ENCODE measurements around the gene COL18A1. TPM values are rescaled to one million over a fixed set of nuclear protein-coding genes. Genes with fewer than 3 reads are reported as not detected.

The COL18A1 gene
- polyA plus RNA-seq, 3 donors, result 0.80 to 4.1 (median 1.1) TPM

- H3K36me3 ChIP-seq (replicated peaks in 1 of 2; ENCODE audit: control insufficient read depth in 1 of 2, insufficient read depth in 2 of 2, low read length in 2 of 2), result no peaks in the 10 kb centered on the region
- H3K4me1 Mint-ChIP-seq, result no peaks in the 10 kb centered on the region
- H3K27me3 ChIP-seq (ENCODE audit: control insufficient read depth in 2 of 2, insufficient read depth in 2 of 2, low read length in 2 of 2), result no peaks in the 10 kb centered on the region
- intact Hi-C loops (cut with micrococcal nuclease), result no loop called here
- no peak overlapping the region for H3K27ac Mint-ChIP-seq
- no peaks in the 10 kb centered on the region for H4K20me1 ChIP-seq (ENCODE audit: insufficient read depth, low read length)
- no peak for DNase-seq
- H3K79me2 ChIP-seq (ENCODE audit: insufficient read depth, low read length), result no peaks in the 10 kb centered on the region
- no peaks in the 10 kb centered on the region for H3K4me1 ChIP-seq (ENCODE audit: control insufficient read depth in 1 of 2, insufficient read depth in 2 of 2, low read length in 2 of 2)
- H3K27me3 Mint-ChIP-seq (ENCODE audit: low read depth in 3 of 3), result peaks cover 4 to 6% (median 5%) of the 10 kb centered on the region in 3 donors
- H3K9ac ChIP-seq (ENCODE audit: insufficient read depth, low read length, poor library complexity, severe bottlenecking), result no peak overlapping the region
- no peak overlapping the region for H3K4me2 ChIP-seq (replicated peaks; ENCODE audit: extremely low read depth, low read length, poor library complexity, severe bottlenecking)
- no peaks in the 10 kb centered on the region for H3K36me3 Mint-ChIP-seq
- TF ChIP-seq, protein P1, sequence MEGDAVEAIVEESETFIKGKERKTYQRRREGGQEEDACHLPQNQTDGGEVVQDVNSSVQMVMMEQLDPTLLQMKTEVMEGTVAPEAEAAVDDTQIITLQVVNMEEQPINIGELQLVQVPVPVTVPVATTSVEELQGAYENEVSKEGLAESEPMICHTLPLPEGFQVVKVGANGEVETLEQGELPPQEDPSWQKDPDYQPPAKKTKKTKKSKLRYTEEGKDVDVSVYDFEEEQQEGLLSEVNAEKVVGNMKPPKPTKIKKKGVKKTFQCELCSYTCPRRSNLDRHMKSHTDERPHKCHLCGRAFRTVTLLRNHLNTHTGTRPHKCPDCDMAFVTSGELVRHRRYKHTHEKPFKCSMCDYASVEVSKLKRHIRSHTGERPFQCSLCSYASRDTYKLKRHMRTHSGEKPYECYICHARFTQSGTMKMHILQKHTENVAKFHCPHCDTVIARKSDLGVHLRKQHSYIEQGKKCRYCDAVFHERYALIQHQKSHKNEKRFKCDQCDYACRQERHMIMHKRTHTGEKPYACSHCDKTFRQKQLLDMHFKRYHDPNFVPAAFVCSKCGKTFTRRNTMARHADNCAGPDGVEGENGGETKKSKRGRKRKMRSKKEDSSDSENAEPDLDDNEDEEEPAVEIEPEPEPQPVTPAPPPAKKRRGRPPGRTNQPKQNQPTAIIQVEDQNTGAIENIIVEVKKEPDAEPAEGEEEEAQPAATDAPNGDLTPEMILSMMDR (IDR thresholded peaks at IDR 0.05), result no peak
- H3K27ac ChIP-seq (ENCODE audit: low read depth in 1 of 2, low read length in 2 of 2), result no peak overlapping the region
- H3K9me3 Mint-ChIP-seq, result peaks cover 0 to 2% (median 0%) of the 10 kb centered on the region in 7 donors
- H3K4me3 Mint-ChIP-seq, result no peak overlapping the region
- no peak overlapping the region for H2AFZ ChIP-seq (ENCODE audit: insufficient read depth, low read depth, low read length, poor library complexity, severe bottlenecking)
- no peaks in the 10 kb centered on the region for H3K9me3 ChIP-seq (replicated peaks in 1 of 2; ENCODE audit: control insufficient read depth in 1 of 2, insufficient read depth in 1 of 2, low read length in 2 of 2)
- 88% methylated on average over 30 of the region's 34 CpGs for WGBS (ENCODE audit: insufficient coverage)
- no peak overlapping the region for H3K4me3 ChIP-seq (replicated peaks in 1 of 3; ENCODE audit: low read depth in 2 of 3, low read length in 3 of 3)
Observed at GRCh38 chr21:45418301-45419071, 13.5 kb downstream of the COL18A1 start.

DNA sequence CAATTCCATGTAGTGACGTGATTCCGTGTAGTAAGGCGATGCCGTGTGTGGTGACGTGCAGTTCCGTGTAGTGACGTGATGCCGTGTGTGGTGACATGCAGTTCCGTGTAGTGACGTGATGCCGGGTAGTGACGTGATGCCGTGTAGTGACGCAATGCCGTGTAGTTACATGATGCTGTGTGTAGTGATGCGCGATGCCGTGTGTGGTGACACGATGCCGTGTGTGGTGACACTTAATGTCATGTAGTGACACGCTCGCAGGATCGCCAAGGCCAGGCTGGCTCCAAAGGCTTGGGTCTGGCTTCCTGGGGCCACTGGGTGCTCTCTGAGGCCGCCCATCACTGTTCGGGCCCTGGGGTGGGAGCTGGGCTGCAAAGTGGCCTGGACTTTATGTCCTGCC, 14.2 kb downstream of the COL18A1 start:
- Histone ChIP-seq H3K27ac (ENCODE audit: low read depth in 1 of 2, low read length in 2 of 2) (no peak overlapping the region), H2AFZ (ENCODE audit: insufficient read depth, low read depth, low read length, poor library complexity, severe bottlenecking) (no peak overlapping the region), H3K4me3 (replicated peaks in 1 of 3; ENCODE audit: low read depth in 2 of 3, low read length in 3 of 3) (no peak overlapping the region), H4K20me1 (ENCODE audit: insufficient read depth, low read length) (no peaks in the 10 kb centered on the region), H3K27me3 (ENCODE audit: control insufficient read depth in 2 of 2, insufficient read depth in 2 of 2, low read length in 2 of 2) (no peaks in the 10 kb centered on the region), H3K36me3 (replicated peaks in 1 of 2; ENCODE audit: control insufficient read depth in 1 of 2, insufficient read depth in 2 of 2, low read length in 2 of 2) (no peaks in the 10 kb centered on the region), H3K4me2 (replicated peaks; ENCODE audit: extremely low read depth, low read length, poor library complexity, severe bottlenecking) (no peak overlapping the region), H3K9me3 (replicated peaks in 1 of 2; ENCODE audit: control insufficient read depth in 1 of 2, insufficient read depth in 1 of 2, low read length in 2 of 2) (no peaks in the 10 kb centered on the region), H3K79me2 (ENCODE audit: insufficient read depth, low read length) (no peaks in the 10 kb centered on the region), H3K9ac (ENCODE audit: insufficient read depth, low read length, poor library complexity, severe bottlenecking) (no peak overlapping the region), H3K4me1 (ENCODE audit: control insufficient read depth in 1 of 2, insufficient read depth in 2 of 2, low read length in 2 of 2) (no peaks in the 10 kb centered on the region)
- Mint-ChIP-seq H3K9me3 (peaks cover 0 to 2% (median 0%) of the 10 kb centered on the region in 7 donors), H3K4me3 (no peak overlapping the region), H3K4me1 (no peaks in the 10 kb centered on the region), H3K36me3 (no peaks in the 10 kb centered on the region), H3K27ac (no peak overlapping the region), H3K27me3 (ENCODE audit: low read depth in 3 of 3) (peaks cover 4 to 6% (median 4%) of the 10 kb centered on the region in 3 donors)
- intact Hi-C loops (cut with micrococcal nuclease), result no loop called here
- WGBS (ENCODE audit: insufficient coverage), result 98% methylated on average over 25 of the region's 25 CpGs
- DNase-seq, result no peak
- TF ChIP-seq, protein P1 (IDR thresholded peaks at IDR 0.05), result no peak

Data from CD14-positive monocyte (primary cell).